HEK293 (cell line): ENCODE measurements around the gene NHERF2.

Experiments
- CTCF ChIA-PET: fragments of 350-600 bp; formaldehyde crosslinking; extraction: SDS; loops from one replicate; lab custom pipeline; 2021; ENCODE audit warnings: antibody characterized with exemption; lab: Yijun Ruan, JAX
- POLR2A ChIA-PET: fragments of 300-600 bp; formaldehyde crosslinking; extraction: SDS; loops from one replicate; lab custom pipeline; 2020; ENCODE audit warnings: antibody characterized with exemption, inconsistent platforms; lab: Yijun Ruan, JAX
- H3K27ac ChIP-seq: fragments of 200-500 bp; sonication (Bioruptor generic); 2 replicates; pipeline ENCODE4 v1.5.1; 2014; ENCODE audit warnings: low read depth, low read length, control low read depth, inconsistent platforms; ENCODE audit errors: extremely low read depth
- H3K36me3 ChIP-seq, 2 experiments: fragments of 200-500 bp in 1 of 2; sonication (Bioruptor generic) in 1 of 2; 1 replicate in 1 of 2; 2 replicates in 1 of 2; pipeline ENCODE4 v1.5.1; 2014 to 2017; ENCODE audit warnings: inconsistent platforms in 2 of 2, low read length in 2 of 2; ENCODE audit not compliant: control insufficient read depth in 2 of 2, insufficient read depth in 1 of 2
- H3K4me1 ChIP-seq: fragments of 200-500 bp; sonication (Bioruptor generic); 2 replicates; pipeline ENCODE4 v1.5.1; 2014; ENCODE audit warnings: mild to moderate bottlenecking, low read length, inconsistent platforms; ENCODE audit not compliant: control insufficient read depth, insufficient read depth
- H3K4me3 ChIP-seq: 2 replicates; pipeline ENCODE4 v1.5.1; 2011; ENCODE audit warnings: low read depth, mild to moderate bottlenecking, control low read depth, low read length, moderate library complexity
- H3K9me3 ChIP-seq: fragments of 200-500 bp; sonication (Bioruptor generic); 2 replicates; pipeline ENCODE4 v1.5.1; 2014; ENCODE audit warnings: low read depth, low read length, inconsistent platforms; ENCODE audit not compliant: control insufficient read depth, insufficient read depth
- CTCF ChIP-seq: fragments of 450-650 bp; formaldehyde crosslinking; IDR thresholded peaks from 2 replicates; pipeline ENCODE4 v1.5.1; 2016; ENCODE audit warnings: missing biosample characterization, missing genetic modification characterization
- EGR2 ChIP-seq: fragments of 450-650 bp; formaldehyde crosslinking; IDR thresholded peaks from 2 replicates; pipeline ENCODE4 v1.5.1; 2016; ENCODE audit warnings: low read depth, missing biosample characterization, missing genetic modification characterization
- FEZF1 ChIP-seq: fragments of 450-650 bp; formaldehyde crosslinking; IDR thresholded peaks from 2 replicates; pipeline ENCODE4 v1.5.1; 2016; ENCODE audit warnings: missing biosample characterization, missing genetic modification characterization
- HOXA7 ChIP-seq: sonication (generic); formaldehyde crosslinking; IDR thresholded peaks from 2 replicates; pipeline ENCODE4 v1.8.1; 2022; ENCODE audit warnings: missing genetic modification reagents, borderline replicate concordance
- SP2 ChIP-seq: fragments of 450-650 bp; formaldehyde crosslinking; IDR thresholded peaks from 2 replicates; pipeline ENCODE4 v1.5.1; 2016; ENCODE audit warnings: missing biosample characterization, missing genetic modification characterization
- TCF7L2 ChIP-seq: IDR thresholded peaks from 2 replicates; pipeline ENCODE4 v1.6.1; 2011; ENCODE audit warnings: low read depth, mild to moderate bottlenecking, inconsistent platforms, low read length, moderate library complexity, borderline replicate concordance
- ZBTB49 ChIP-seq: fragments of 450-650 bp; formaldehyde crosslinking; IDR thresholded peaks from 2 replicates; pipeline ENCODE4 v1.5.1; 2016; ENCODE audit warnings: missing biosample characterization, missing genetic modification characterization, low read depth
- ZFHX2 ChIP-seq: fragments of 450-650 bp; formaldehyde crosslinking; conservative IDR thresholded peaks from 2 replicates; pipeline ENCODE4 v1.5.1; 2016; ENCODE audit warnings: missing biosample characterization, missing genetic modification characterization
- ZFP3 ChIP-seq: fragments of 450-650 bp; formaldehyde crosslinking; IDR thresholded peaks from 2 replicates; pipeline ENCODE4 v1.5.1; 2016; ENCODE audit warnings: low read depth, missing biosample characterization, missing genetic modification characterization
- ZIC2 ChIP-seq: fragments of 450-650 bp; formaldehyde crosslinking; IDR thresholded peaks from 2 replicates; pipeline ENCODE4 v1.5.1; 2016; ENCODE audit warnings: missing biosample characterization, missing genetic modification characterization
- ZNF138 ChIP-seq: fragments of 450-650 bp; formaldehyde crosslinking; IDR thresholded peaks from 2 replicates; pipeline ENCODE4 v1.5.1; 2016; ENCODE audit warnings: missing biosample characterization, missing genetic modification characterization, borderline replicate concordance
- ZNF148 ChIP-seq: fragments of 450-650 bp; formaldehyde crosslinking; IDR thresholded peaks from 2 replicates; pipeline ENCODE4 v1.5.0; 2017; ENCODE audit warnings: missing biosample characterization, missing genetic modification characterization, borderline replicate concordance
- ZNF175 ChIP-seq: fragments of 450-650 bp; formaldehyde crosslinking; IDR thresholded peaks from 2 replicates; pipeline ENCODE4 v1.5.1; 2016; ENCODE audit warnings: missing biosample characterization, missing genetic modification characterization
- ZNF23 ChIP-seq: fragments of 450-650 bp; formaldehyde crosslinking; IDR thresholded peaks from 2 replicates; pipeline ENCODE4 v1.5.1; 2016; ENCODE audit warnings: missing biosample characterization, missing genetic modification characterization, borderline replicate concordance
- ZNF404 ChIP-seq: fragments of 450-650 bp; formaldehyde crosslinking; IDR thresholded peaks from 2 replicates; pipeline ENCODE4 v1.5.1; 2017; ENCODE audit warnings: missing biosample characterization, missing genetic modification characterization
- ZNF423 ChIP-seq: fragments of 450-650 bp; formaldehyde crosslinking; IDR thresholded peaks from 2 replicates; pipeline ENCODE4 v1.5.1; 2016; ENCODE audit warnings: missing biosample characterization, missing genetic modification characterization
- ZNF529 ChIP-seq: fragments of 450-650 bp; formaldehyde crosslinking; IDR thresholded peaks from 2 replicates; pipeline ENCODE4 v1.5.1; 2017; ENCODE audit warnings: missing genetic modification characterization, missing biosample characterization; ENCODE audit not compliant: insufficient replicate concordance
- ZNF677 ChIP-seq: fragments of 450-650 bp; IDR thresholded peaks from 2 replicates; pipeline ENCODE4 v1.5.0; 2018; ENCODE audit warnings: missing biosample characterization, mild to moderate bottlenecking, missing genetic modification characterization, moderate library complexity
- ZNF704 ChIP-seq: fragments of 450-650 bp; formaldehyde crosslinking; IDR thresholded peaks from 2 replicates; pipeline ENCODE4 v1.5.1; 2016; ENCODE audit warnings: missing biosample characterization, missing genetic modification characterization
- ZNF707 ChIP-seq: fragments of 450-650 bp; formaldehyde crosslinking; IDR thresholded peaks from 2 replicates; pipeline ENCODE4 v1.5.1; 2016; ENCODE audit warnings: missing biosample characterization, missing genetic modification characterization
- ZNF768 ChIP-seq: fragments of 450-650 bp; formaldehyde crosslinking; IDR thresholded peaks from 2 replicates; pipeline ENCODE4 v1.5.1; 2018; ENCODE audit warnings: missing biosample characterization, mild to moderate bottlenecking, missing genetic modification characterization
- ZNF830 ChIP-seq: fragments of 450-650 bp; IDR thresholded peaks from 2 replicates; pipeline ENCODE4 v1.5.0; 2018; ENCODE audit warnings: missing biosample characterization, missing genetic modification characterization, low read depth, mild to moderate bottlenecking, moderate library complexity
- ZSCAN4 ChIP-seq: fragments of 450-650 bp; formaldehyde crosslinking; IDR thresholded peaks from 2 replicates; pipeline ENCODE4 v1.5.1; 2017; ENCODE audit warnings: missing biosample characterization, missing genetic modification characterization

The NHERF2 gene

GRCh38 chr16:2029350-2029749 is 2.6 kb downstream of the NHERF2 start:
- peaks cover 0 to 4% of the 10 kb centered on the region in 2 experiments; a peak in 1 of 3 replicates for H3K36me3 ChIP-seq
- H3K4me3 ChIP-seq: no peak overlapping the region
- ChIA-PET POLR2A (interaction anchor here (1.6 kb wide), 1 partner anchor 126 kb away, joined by 3 read pairs; the partner anchor contains the start of gene TRAF7), CTCF (interaction anchor here (0.7 kb wide), 1 partner anchor 291 kb away, joined by 3 read pairs; no protein-coding TSS in a partner anchor)
- no peaks in the 10 kb centered on the region for H3K9me3 ChIP-seq
- no peak overlapping the region for H3K27ac ChIP-seq
- no peaks in the 10 kb centered on the region for H3K4me1 ChIP-seq
- no peak for TF ChIP-seq ZFP3 (tag by site-specific recombination)
- no peak for TF ChIP-seq SP2 (tag by site-specific recombination)
- peak; percentile 48; the same call in 1 of the 2 replicates for TF ChIP-seq EGR2 (tag by site-specific recombination)
- TF ChIP-seq TCF7L2: no peak
- TF ChIP-seq ZNF423 (tag by site-specific recombination): no peak
- TF ChIP-seq ZNF677 (tag by site-specific recombination): no peak
- peak; percentile 49 for TF ChIP-seq ZFHX2 (tag by site-specific recombination)
- no peak for TF ChIP-seq ZNF404
- TF ChIP-seq, all 188 proteins: peak for 2

GRCh38 chr16:2030036-2030435 is 3.3 kb downstream of the NHERF2 start:
- CTCF ChIA-PET: interaction anchor here (0.7 kb wide), 1 partner anchor 291 kb away, joined by 3 read pairs; no protein-coding TSS in a partner anchor
- Histone ChIP-seq H3K36me3 (peaks cover 0 to 4% of the 10 kb centered on the region in 2 experiments; a peak in 1 of 3 replicates), H3K4me1 (no peaks in the 10 kb centered on the region), H3K4me3 (no peak overlapping the region), H3K27ac (no peak overlapping the region), H3K9me3 (no peaks in the 10 kb centered on the region)
- no peak for TF ChIP-seq HOXA7 (CRISPR knock-in tag)
- TF ChIP-seq EGR2 (tag by site-specific recombination): no peak
- TF ChIP-seq ZNF768 (tag by site-specific recombination): 0 out of 2 replicates have a peak, but pooled peaks have one; percentile 19
- no peak for TF ChIP-seq ZNF529
- TF ChIP-seq ZBTB49 (tag by site-specific recombination): no peak
- TF ChIP-seq ZNF138 (tag by site-specific recombination): no peak
- no peak for TF ChIP-seq TCF7L2
- no peak for TF ChIP-seq ZNF704 (tag by site-specific recombination)
- 0 out of 2 replicates have a peak, but pooled peaks have one; percentile 2 for TF ChIP-seq CTCF (tag by site-specific recombination)
- no peak for TF ChIP-seq FEZF1 (tag by site-specific recombination)
- peak; percentile 56 for TF ChIP-seq ZIC2 (tag by site-specific recombination)
- TF ChIP-seq ZNF23 (tag by site-specific recombination): no peak
- no peak for TF ChIP-seq ZSCAN4 (tag by site-specific recombination)
- no peak for TF ChIP-seq ZNF830 (tag by site-specific recombination)
- no peak for TF ChIP-seq ZNF175 (tag by site-specific recombination)
- no peak for TF ChIP-seq ZNF148 (tag by site-specific recombination)
- TF ChIP-seq ZNF707: no peak
- POLR2A ChIA-PET: interaction anchor here (0.6 to 1.6 kb wide), 2 partner anchors 12 to 125 kb away, joined by 3 to 4 read pairs; partner anchors contain the start of gene TRAF7
